SK-MEL-5 (cell line): ENCODE results near the gene VBP1. TPM values are rescaled to one million over a fixed set of nuclear protein-coding genes. Genes with fewer than 3 reads are reported as not detected.
"Not testable (repeated sequence)": the region's sequence is repeated elsewhere in the genome, so short reads cannot be mapped to it uniquely, and the experiment has no call there.

Experiments used
- DNase-seq: peaks from one replicate; pipeline ENCODE4 v3.0.0-alpha.2; 2016; ENCODE audit warnings: low read depth, low spot score
- in situ Hi-C: cut with HindIII; loops from 2 replicates; pipeline ENCODE4 v1.10.0; 2016; ENCODE audit warnings: low sequenced_read_pairs, high pct_unique_total_duplicates, low pct_unique_long_range_greater_than_20kb
- polyA plus RNA-seq, 2 experiments: library from polyadenylated mRNA; depleted of rRNA; stranded (reverse); fragments of >200 nt; gene quantifications; 2 replicates each; pipeline ENCODE4 v1.2.3, GENCODE V29; 2015
- total RNA-seq: library from RNA; depleted of rRNA; stranded (reverse); fragments of >200 nt; shearing (Covaris generic); gene quantifications from 2 replicates; pipeline ENCODE4 v1.2.3, GENCODE V29; 2014; rRNA removed

VBP1 gene
- 92.0 and 95.7 TPM in 2 replicates for total RNA-seq
- 43.9 and 45.5 TPM in 2 replicates for polyA plus RNA-seq (2015; cell fraction: cytosol; rRNA removed)
- polyA plus RNA-seq (2015; cell fraction: nucleus; rRNA removed) = 22.1 and 31.1 TPM in 2 replicates

- DNase-seq = peak; percentile 95
- in situ Hi-C loops = no loop called here
These were observed at the start of gene VBP1 for GRCh38 chrX:155216179-155216939. TSS of gene VBP1 (plus strand) at chrX:155216460. CDS start at chrX:155216483, 23 bp downstream.

GRCh38 chrX:155169881-155170280, 46.4 kb upstream of the VBP1 start:
- in situ Hi-C loops = no loop called here
- no peak for DNase-seq

GRCh38 chrX:155179346-155179997, 36.8 kb upstream of the VBP1 start:
- in situ Hi-C loops = no loop called here
- DNase-seq = peak; percentile 6

- in situ Hi-C loops = no loop called here
- DNase-seq = no peak
These were observed 27.5 kb upstream of the VBP1 start for GRCh38 chrX:155188786-155189185.

- DNase-seq = no peak
- in situ Hi-C loops = no loop called here
These were observed 5.1 kb upstream of the VBP1 start for GRCh38 chrX:155211208-155211607.

GRCh38 chrX:155213731-155214130, 2.5 kb upstream of the VBP1 start:
- DNase-seq = no peak
- in situ Hi-C loops = no loop called here

- DNase-seq = no peak
- in situ Hi-C loops = no loop called here
These were observed 649 bp upstream of the VBP1 start for GRCh38 chrX:155215443-155216178.

- in situ Hi-C loops = no loop called here
- DNase-seq = no peak
These were observed 730 bp downstream of the VBP1 start for GRCh38 chrX:155216940-155217440.

GRCh38 chrX:155218777-155219176, 2.5 kb downstream of the VBP1 start:
- DNase-seq = no peak
- in situ Hi-C loops = no loop called here

- no peak for DNase-seq
- in situ Hi-C loops = no loop called here
These were observed 5.1 kb downstream of the VBP1 start for GRCh38 chrX:155221351-155221750.

- in situ Hi-C loops, DNase-seq: not testable (repeated sequence)
These were observed 7.5 kb downstream of the VBP1 start for GRCh38 chrX:155223746-155224145.

- no peak for DNase-seq
- in situ Hi-C loops = no loop called here
These were observed 9.5 kb downstream of the VBP1 start for GRCh38 chrX:155225774-155226173.

- no peak for DNase-seq
- in situ Hi-C loops = no loop called here
These were observed 14.9 kb downstream of the VBP1 start for GRCh38 chrX:155231163-155231562.

- DNase-seq = peak; percentile 5
- in situ Hi-C loops = no loop called here
These were observed 19.6 kb downstream of the VBP1 start for GRCh38 chrX:155235891-155236290.

- DNase-seq = no peak
- in situ Hi-C loops = no loop called here
These were observed 21.5 kb downstream of the VBP1 start for GRCh38 chrX:155237719-155238118.

GRCh38 chrX:155242300-155242699, 26.0 kb downstream of the VBP1 start:
- DNase-seq = no peak
- in situ Hi-C loops = no loop called here

GRCh38 chrX:155246748-155247147, 30.5 kb downstream of the VBP1 start:
- no peak for DNase-seq
- in situ Hi-C loops = no loop called here

GRCh38 chrX:155247497-155247896, 31.2 kb downstream of the VBP1 start:
- no peak for DNase-seq
- in situ Hi-C loops = no loop called here
